Astrocyte (in vitro differentiated cells and primary cell): ENCODE data around the gene BMPR2. TPM values are rescaled to one million over a fixed set of nuclear protein-coding genes. Genes with fewer than 3 reads are reported as not detected.
A peak's percentile ranks its signal among the peaks of the same experiment; 100 is the strongest.
"Not testable (repeated sequence)": the region's sequence is repeated elsewhere in the genome, so short reads cannot be mapped to it uniquely, and the experiment has no call there.

ENCODE experiments used
- DNase-seq: peaks from one replicate; pipeline ENCODE4 v3.0.0-alpha.2; 2010; ENCODE audit warnings: low read depth
- FAIRE-seq: peaks from 2 replicates; lab custom pipeline; 2011; peaks lifted over from hg19 to GRCh38; lab: Jason Lieb, UNC
- H2AFZ ChIP-seq: 2 replicates; pipeline ENCODE4 v1.6.0; 2012; ENCODE audit warnings: low read depth, low read length, inconsistent platforms
- H3K27ac ChIP-seq: 2 replicates; pipeline ENCODE4 v1.5.1; 2011; ENCODE audit warnings: low read depth, low read length, inconsistent platforms
- H3K27me3 ChIP-seq: 2 replicates; pipeline ENCODE4 v1.6.0; 2011; ENCODE audit warnings: low read length, inconsistent platforms; ENCODE audit not compliant: insufficient read depth
- H3K36me3 ChIP-seq: 2 replicates; pipeline ENCODE4 v1.5.1; 2011; ENCODE audit warnings: low read length, inconsistent platforms; ENCODE audit not compliant: insufficient read depth
- H3K4me1 ChIP-seq: 2 replicates; pipeline ENCODE4 v1.5.1; 2011; ENCODE audit warnings: low read length, inconsistent platforms; ENCODE audit not compliant: insufficient read depth
- H3K4me2 ChIP-seq: 2 replicates; pipeline ENCODE4 v1.6.0; 2012; ENCODE audit warnings: low read length, inconsistent platforms
- H3K4me3 ChIP-seq: 2 replicates; pipeline ENCODE4 v1.5.1; 2011; ENCODE audit warnings: low read depth, mild to moderate bottlenecking, low read length, inconsistent platforms; ENCODE audit not compliant: insufficient read depth
- H3K79me2 ChIP-seq: 2 replicates; pipeline ENCODE4 v1.6.0; 2012; ENCODE audit warnings: mild to moderate bottlenecking, low read length, inconsistent platforms; ENCODE audit not compliant: insufficient read depth
- H3K9ac ChIP-seq: 2 replicates; pipeline ENCODE4 v1.6.0; 2012; ENCODE audit warnings: mild to moderate bottlenecking, low read length, inconsistent platforms
- H3K9me3 ChIP-seq: 2 replicates; pipeline ENCODE4 v1.5.1; 2012; ENCODE audit warnings: low read depth, mild to moderate bottlenecking, low read length, inconsistent platforms; ENCODE audit not compliant: insufficient read depth
- H4K20me1 ChIP-seq: 2 replicates; pipeline ENCODE4 v1.6.0; 2012; ENCODE audit warnings: low read length, inconsistent platforms; ENCODE audit not compliant: insufficient read depth
- H3K27ac Mint-ChIP-seq: one replicate; pipeline ENCODE4 v1.8.0; 2021; ENCODE audit warnings: mild to moderate bottlenecking, mixed read lengths; ENCODE audit not compliant: unreplicated experiment
- H3K27me3 Mint-ChIP-seq: one replicate; pipeline ENCODE4 v1.8.0; 2021; ENCODE audit warnings: low read depth, mixed read lengths; ENCODE audit not compliant: unreplicated experiment
- H3K36me3 Mint-ChIP-seq: one replicate; pipeline ENCODE4 v1.8.0; 2021; ENCODE audit warnings: low read depth, mixed read lengths; ENCODE audit not compliant: unreplicated experiment
- H3K4me1 Mint-ChIP-seq: one replicate; pipeline ENCODE4 v1.8.0; 2021; ENCODE audit warnings: low read depth, mixed read lengths; ENCODE audit not compliant: unreplicated experiment
- H3K4me3 Mint-ChIP-seq: one replicate; pipeline ENCODE4 v1.8.0; 2021; ENCODE audit warnings: mild to moderate bottlenecking, moderate library complexity, mixed read lengths; ENCODE audit not compliant: unreplicated experiment
- H3K9me3 Mint-ChIP-seq: one replicate; pipeline ENCODE4 v1.8.0; 2021; ENCODE audit warnings: mild to moderate bottlenecking, mixed read lengths; ENCODE audit not compliant: unreplicated experiment
- EZH2 ChIP-seq: IDR thresholded peaks from 2 replicates; pipeline ENCODE4 v1.6.1; 2012; ENCODE audit warnings: mild to moderate bottlenecking, low read length, inconsistent platforms; ENCODE audit not compliant: insufficient read depth
- total RNA-seq: library from RNA; stranded (reverse); gene quantifications from 2 replicates; pipeline ENCODE4 v1.2.1, GENCODE V29; 2021
- TF ChIP-seq, protein P1 (sequence below): IDR thresholded peaks from 2 replicates; pipeline ENCODE4 v1.5.1; 2011; ENCODE audit warnings: low read depth, mild to moderate bottlenecking, inconsistent platforms, low read length, moderate library complexity; ENCODE audit not compliant: insufficient read depth

The BMPR2 gene
- total RNA-seq, 1 donor from 2014 or later: 93.1 TPM

DNA sequence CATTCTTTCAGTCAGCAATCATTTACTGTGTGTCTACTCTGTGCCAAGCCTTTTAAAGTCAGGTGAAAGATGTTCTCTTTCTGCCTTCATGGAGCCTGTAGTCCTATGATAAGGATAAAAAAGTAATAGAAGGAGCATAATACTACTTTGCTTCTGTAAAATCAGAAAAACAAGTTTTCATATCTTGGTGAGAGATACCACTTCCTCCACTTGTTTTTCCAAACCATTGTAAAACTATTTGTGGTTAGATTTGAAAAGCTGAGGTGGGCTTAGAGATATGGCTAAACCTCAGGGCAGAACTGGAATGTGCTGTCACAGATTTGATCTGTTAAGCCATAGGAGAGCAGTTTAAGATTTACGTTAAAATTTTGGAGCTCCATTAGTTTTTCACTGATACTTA lies 153.9 kb downstream of the BMPR2 start:
- Mint-ChIP-seq H3K36me3 (peaks cover 18% of the 10 kb centered on the region), H3K4me3 (no peak overlapping the region), H3K4me1 (peaks cover 15% of the 10 kb centered on the region), H3K27me3 (no peaks in the 10 kb centered on the region), H3K27ac (no peak overlapping the region), H3K9me3 (no peaks in the 10 kb centered on the region)
- peaks cover 8% of the 10 kb centered on the region for H3K36me3 ChIP-seq
- no peaks in the 10 kb centered on the region for H3K27me3 ChIP-seq
- H3K79me2 ChIP-seq: no peaks in the 10 kb centered on the region
- DNase-seq: peak; percentile 69
- no peak overlapping the region for H3K27ac ChIP-seq
- H3K4me3 ChIP-seq: no peak overlapping the region
- H3K9ac ChIP-seq: no peak overlapping the region
- H3K4me2 ChIP-seq: peak overlapping the region; percentile 52
- TF ChIP-seq, protein P1, sequence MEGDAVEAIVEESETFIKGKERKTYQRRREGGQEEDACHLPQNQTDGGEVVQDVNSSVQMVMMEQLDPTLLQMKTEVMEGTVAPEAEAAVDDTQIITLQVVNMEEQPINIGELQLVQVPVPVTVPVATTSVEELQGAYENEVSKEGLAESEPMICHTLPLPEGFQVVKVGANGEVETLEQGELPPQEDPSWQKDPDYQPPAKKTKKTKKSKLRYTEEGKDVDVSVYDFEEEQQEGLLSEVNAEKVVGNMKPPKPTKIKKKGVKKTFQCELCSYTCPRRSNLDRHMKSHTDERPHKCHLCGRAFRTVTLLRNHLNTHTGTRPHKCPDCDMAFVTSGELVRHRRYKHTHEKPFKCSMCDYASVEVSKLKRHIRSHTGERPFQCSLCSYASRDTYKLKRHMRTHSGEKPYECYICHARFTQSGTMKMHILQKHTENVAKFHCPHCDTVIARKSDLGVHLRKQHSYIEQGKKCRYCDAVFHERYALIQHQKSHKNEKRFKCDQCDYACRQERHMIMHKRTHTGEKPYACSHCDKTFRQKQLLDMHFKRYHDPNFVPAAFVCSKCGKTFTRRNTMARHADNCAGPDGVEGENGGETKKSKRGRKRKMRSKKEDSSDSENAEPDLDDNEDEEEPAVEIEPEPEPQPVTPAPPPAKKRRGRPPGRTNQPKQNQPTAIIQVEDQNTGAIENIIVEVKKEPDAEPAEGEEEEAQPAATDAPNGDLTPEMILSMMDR: no peak
- TF ChIP-seq EZH2: no peak
- no peaks in the 10 kb centered on the region for H3K9me3 ChIP-seq
- no peak overlapping the region for H2AFZ ChIP-seq
- H4K20me1 ChIP-seq: peaks cover 44% of the 10 kb centered on the region
- FAIRE-seq: peak; percentile 83
- H3K4me1 ChIP-seq: peaks cover 10% of the 10 kb centered on the region

GRCh38 chr2:202535290-202535689 lies 159.2 kb downstream of the BMPR2 start:
- not testable (repeated sequence) for H3K9me3 Mint-ChIP-seq, H3K36me3 ChIP-seq, H3K27me3 ChIP-seq, H3K4me2 ChIP-seq, H3K4me3 ChIP-seq, FAIRE-seq, H3K4me3 Mint-ChIP-seq, H3K36me3 Mint-ChIP-seq, H3K27ac Mint-ChIP-seq, H3K9ac ChIP-seq, H3K9me3 ChIP-seq, DNase-seq, H2AFZ ChIP-seq, H3K4me1 Mint-ChIP-seq, H3K79me2 ChIP-seq, H3K4me1 ChIP-seq, H3K27ac ChIP-seq, H3K27me3 Mint-ChIP-seq
- peaks cover 21% of the 10 kb centered on the region for H4K20me1 ChIP-seq

DNA sequence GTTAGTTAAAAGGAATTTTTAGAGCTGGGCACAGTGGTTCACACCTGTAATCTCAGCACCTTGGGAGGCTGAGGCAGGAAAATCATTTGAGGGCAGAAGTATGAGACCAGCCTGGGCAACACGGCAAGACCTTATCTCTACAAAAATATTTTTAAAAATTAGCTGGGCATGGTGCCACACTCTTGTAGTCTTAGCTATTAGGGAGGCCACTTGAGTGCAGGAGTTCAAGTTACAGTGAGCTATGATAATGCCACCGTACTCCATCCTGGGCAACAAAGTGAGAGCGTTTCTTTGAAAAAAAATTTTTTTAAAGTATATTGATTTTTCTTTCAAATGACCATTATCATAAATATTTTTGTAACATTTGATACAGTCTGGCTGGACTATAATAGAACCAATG lies 165.0 kb downstream of the BMPR2 start:
- Histone ChIP-seq H4K20me1 (peaks cover 14% of the 10 kb centered on the region), H3K9me3 (no peaks in the 10 kb centered on the region), H3K79me2 (peaks cover 2% of the 10 kb centered on the region), H3K9ac (no peak overlapping the region), H3K4me1 (no peaks in the 10 kb centered on the region), H2AFZ (no peak overlapping the region), H3K27ac (no peak overlapping the region), H3K4me2 (no peak overlapping the region), H3K27me3 (no peaks in the 10 kb centered on the region), H3K4me3 (no peak overlapping the region), H3K36me3 (peaks cover 8% of the 10 kb centered on the region)
- TF ChIP-seq EZH2: no peak
- FAIRE-seq (no peak), DNase-seq (peak; percentile 11)
- peaks cover 2% of the 10 kb centered on the region for H3K36me3 Mint-ChIP-seq
- peaks cover 10% of the 10 kb centered on the region for H3K4me1 Mint-ChIP-seq
- H3K4me3 Mint-ChIP-seq: no peak overlapping the region
- no peaks in the 10 kb centered on the region for H3K9me3 Mint-ChIP-seq
- no peaks in the 10 kb centered on the region for H3K27me3 Mint-ChIP-seq
- no peak overlapping the region for H3K27ac Mint-ChIP-seq
